ENCODE measurements around the gene CTSO. TPM values are rescaled to one million over a fixed set of nuclear protein-coding genes. Genes with fewer than 3 reads are reported as not detected.

The CTSO gene
- total RNA-seq, 1 experiment from 2014 or later: 0.81 TPM

DNA sequence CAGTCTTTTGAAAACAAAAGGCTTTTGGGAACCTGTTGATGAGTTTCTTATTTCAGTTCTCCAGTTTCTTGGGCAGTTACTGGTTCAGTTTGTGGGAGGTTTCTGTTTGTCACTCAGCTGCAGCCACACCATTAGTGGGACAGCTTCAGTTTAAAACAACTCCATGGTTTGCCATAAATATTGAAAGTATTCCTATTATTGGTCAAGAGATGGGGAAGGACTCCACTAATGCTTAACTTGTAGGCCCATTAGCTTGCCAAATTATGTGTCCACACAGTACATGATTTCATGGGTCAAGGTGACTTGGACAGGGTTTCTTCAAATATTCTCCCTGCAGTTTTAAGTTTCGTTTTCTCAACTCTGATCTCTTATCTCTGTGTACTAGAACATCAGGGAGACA is 72.1 kb downstream of the CTSO start:
- no peak overlapping the region for H4K91ac ChIP-seq (ENCODE audit: insufficient read length, low read depth, low read length)
- no peak for DNase-seq
- H3K4me1 ChIP-seq (ENCODE audit: insufficient read depth, low read length): no peaks in the 10 kb centered on the region; the same call in 1 of the 2 replicates
- no peaks in the 10 kb centered on the region for H3K79me2 ChIP-seq (ENCODE audit: insufficient read depth, low read length)
- H3K27ac ChIP-seq (ENCODE audit: insufficient read length, low read depth, low read length): no peak overlapping the region
- H3K9me3 ChIP-seq (ENCODE audit: control insufficient read depth, low read depth, low read length): no peaks in the 10 kb centered on the region
- H2AK5ac ChIP-seq (ENCODE audit: insufficient read length, low read length): no peak overlapping the region
- Mint-ChIP-seq H3K9me3 (peaks cover 15 to 29% of the 10 kb centered on the region in 2 experiments; a peak in 4 of 5 replicates), H3K4me1 (peaks cover 11 to 21% of the 10 kb centered on the region in 2 experiments), H3K36me3 (ENCODE audit: insufficient read depth in 1 of 3, low read depth in 3 of 3) (peaks cover 13 to 17% (median 14%) of the 10 kb centered on the region in 3 experiments), H3K27me3 (ENCODE audit: low read depth) (no peaks in the 10 kb centered on the region), H3K4me3 (no peak overlapping the region), H3K27ac (no peak overlapping the region)
- TF ChIP-seq, protein P1, sequence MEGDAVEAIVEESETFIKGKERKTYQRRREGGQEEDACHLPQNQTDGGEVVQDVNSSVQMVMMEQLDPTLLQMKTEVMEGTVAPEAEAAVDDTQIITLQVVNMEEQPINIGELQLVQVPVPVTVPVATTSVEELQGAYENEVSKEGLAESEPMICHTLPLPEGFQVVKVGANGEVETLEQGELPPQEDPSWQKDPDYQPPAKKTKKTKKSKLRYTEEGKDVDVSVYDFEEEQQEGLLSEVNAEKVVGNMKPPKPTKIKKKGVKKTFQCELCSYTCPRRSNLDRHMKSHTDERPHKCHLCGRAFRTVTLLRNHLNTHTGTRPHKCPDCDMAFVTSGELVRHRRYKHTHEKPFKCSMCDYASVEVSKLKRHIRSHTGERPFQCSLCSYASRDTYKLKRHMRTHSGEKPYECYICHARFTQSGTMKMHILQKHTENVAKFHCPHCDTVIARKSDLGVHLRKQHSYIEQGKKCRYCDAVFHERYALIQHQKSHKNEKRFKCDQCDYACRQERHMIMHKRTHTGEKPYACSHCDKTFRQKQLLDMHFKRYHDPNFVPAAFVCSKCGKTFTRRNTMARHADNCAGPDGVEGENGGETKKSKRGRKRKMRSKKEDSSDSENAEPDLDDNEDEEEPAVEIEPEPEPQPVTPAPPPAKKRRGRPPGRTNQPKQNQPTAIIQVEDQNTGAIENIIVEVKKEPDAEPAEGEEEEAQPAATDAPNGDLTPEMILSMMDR (conservative IDR thresholded peaks at IDR 0.05): no peak
- no peak overlapping the region for H3K56ac ChIP-seq (ENCODE audit: insufficient read length, low read depth, low read length)
- H2BK5ac ChIP-seq (ENCODE audit: insufficient read length, low read length): no peak overlapping the region
- WGBS (ENCODE audit: extremely low coverage, insufficient read length, low lambda C conversion rate): no CpG with 5 or more reads among the region's 1 CpG
- no peak overlapping the region for H2BK20ac ChIP-seq (ENCODE audit: low read depth, low read length, poor library complexity, severe bottlenecking)
- H3K4me2 ChIP-seq (ENCODE audit: insufficient read depth, insufficient read length, low read length): no peak overlapping the region
- no peak overlapping the region for H4K5ac ChIP-seq (ENCODE audit: insufficient read length, low read depth, low read length)
- H3K9ac ChIP-seq (ENCODE audit: extremely low read depth, insufficient read length, low read length): no peak overlapping the region
- no peaks in the 10 kb centered on the region for H4K20me1 ChIP-seq (ENCODE audit: control insufficient read depth, insufficient read depth, insufficient read length)
- H3K14ac ChIP-seq (ENCODE audit: insufficient read depth, low read length): no peak overlapping the region
- no peak overlapping the region for H2BK12ac ChIP-seq (ENCODE audit: insufficient read length, low read depth, low read length)
- no peaks in the 10 kb centered on the region for H3K79me1 ChIP-seq (ENCODE audit: insufficient read depth, low read depth, low read length, poor library complexity, severe bottlenecking)
- no peak overlapping the region for H2BK120ac ChIP-seq (ENCODE audit: low read depth, low read length, poor library complexity, severe bottlenecking)
- H3K27me3 ChIP-seq (ENCODE audit: insufficient read depth, low read length): no peaks in the 10 kb centered on the region
- H3K18ac ChIP-seq (ENCODE audit: insufficient read length, low read depth, low read length): no peak overlapping the region
- no peak overlapping the region for H2AFZ ChIP-seq (ENCODE audit: low read length)
- H3K23ac ChIP-seq (ENCODE audit: insufficient read length, low read depth, low read length): no peak overlapping the region
- H3K4ac ChIP-seq (ENCODE audit: low read depth, low read length): no peak overlapping the region
- no peak overlapping the region for H3T11ph ChIP-seq (ENCODE audit: low read length)
- peaks cover 2% of the 10 kb centered on the region for H3K23me2 ChIP-seq (ENCODE audit: insufficient read length, low read depth, low read length, poor library complexity, severe bottlenecking)
- no peak overlapping the region for H2BK15ac ChIP-seq (ENCODE audit: low read depth, low read length)
- H4K8ac ChIP-seq (replicated peaks; ENCODE audit: insufficient read length, low read depth, low read length): no peak overlapping the region

Measured in H9 (cell line).